IMR-90 (cell line): ENCODE measurements around the gene AP4B1. TPM values are rescaled to one million over a fixed set of nuclear protein-coding genes. Genes with fewer than 3 reads are reported as not detected.

Experiments
- ATAC-seq: fragments of 200-7000 bp; cut with Tn5 transposase; 2 replicates; pipeline ENCODE4 v1.9.1; 2020; ENCODE audit warnings: low read depth, mild to moderate bottlenecking, moderate library complexity
- BruUV-seq: library from RNA; stranded (reverse); fragments of 400-500 nt; replicated peaks from 2 replicates; lab custom pipeline; 2021; lab: Mats Ljungman, UMichigan
- CTCF ChIA-PET: fragments of 300-600 bp; formaldehyde crosslinking; extraction: SDS; loops from one replicate; lab custom pipeline; 2021; ENCODE audit warnings: antibody characterized with exemption; lab: Yijun Ruan, JAX
- POLR2A ChIA-PET: fragments of 300-600 bp; sonication (Branson Sonifier 250); formaldehyde crosslinking; loops from one replicate; lab custom pipeline; 2022; ENCODE audit warnings: antibody characterized with exemption; ENCODE audit not compliant: unreplicated experiment; lab: Charles Lee
- DNase-seq: peaks from one replicate; pipeline ENCODE4 v3.0.0; 2013
- H2AFZ ChIP-seq: replicated peaks from 2 replicates; pipeline ENCODE3; 2013; ENCODE audit warnings: low read length, mild to moderate bottlenecking; ENCODE audit not compliant: poor library complexity
- H2AK5ac ChIP-seq: 2 replicates; pipeline ENCODE4 v1.6.1; 2013; ENCODE audit warnings: low read depth, low read length, inconsistent platforms
- H2AK9ac ChIP-seq: replicated peaks from 2 replicates; pipeline ENCODE3; 2013; ENCODE audit warnings: mild to moderate bottlenecking, low read depth, low read length, moderate library complexity; ENCODE audit not compliant: poor library complexity
- H2BK120ac ChIP-seq: 2 replicates; pipeline ENCODE4 v1.6.1; 2013; ENCODE audit warnings: low read depth, low read length, inconsistent platforms
- H2BK15ac ChIP-seq: 3 replicates; pipeline ENCODE4 v1.6.1; 2013; ENCODE audit warnings: low read depth, low read length, inconsistent platforms
- H2BK20ac ChIP-seq: 2 replicates; pipeline ENCODE4 v1.6.1; 2013; ENCODE audit warnings: low read depth, mild to moderate bottlenecking, inconsistent platforms, low read length, moderate library complexity
- H2BK5ac ChIP-seq: 2 replicates; pipeline ENCODE4 v1.6.1; 2013; ENCODE audit warnings: mild to moderate bottlenecking, low read depth, low read length, inconsistent platforms; ENCODE audit not compliant: poor library complexity, severe bottlenecking
- H3K14ac ChIP-seq: replicated peaks from 2 replicates; pipeline ENCODE4 v1.6.1; 2013; ENCODE audit warnings: low read depth, low read length, inconsistent platforms
- H3K18ac ChIP-seq: 2 replicates; pipeline ENCODE4 v1.6.1; 2013; ENCODE audit warnings: low read depth, low read length, control low read depth
- H3K23ac ChIP-seq: 2 replicates; pipeline ENCODE4 v1.6.1; 2013; ENCODE audit warnings: low read depth, low read length, inconsistent platforms
- H3K27ac ChIP-seq: 2 replicates; pipeline ENCODE4 v1.5.1; 2013; ENCODE audit warnings: mild to moderate bottlenecking, control low read depth, low read length; ENCODE audit not compliant: insufficient read depth
- H3K27me3 ChIP-seq: 2 replicates; pipeline ENCODE4 v1.6.1; 2013; ENCODE audit warnings: low read length; ENCODE audit not compliant: control insufficient read depth, insufficient read depth
- H3K36me3 ChIP-seq: 2 replicates; pipeline ENCODE4 v1.6.1; 2013; ENCODE audit warnings: low read length, mixed read lengths; ENCODE audit not compliant: control insufficient read depth, insufficient read depth
- H3K4ac ChIP-seq: 2 replicates; pipeline ENCODE4 v1.6.1; 2013; ENCODE audit warnings: low read depth, low read length, inconsistent platforms
- H3K4me1 ChIP-seq: 2 replicates; pipeline ENCODE4 v1.6.1; 2013; ENCODE audit warnings: low read length, mixed read lengths; ENCODE audit not compliant: control insufficient read depth, insufficient read depth
- H3K4me2 ChIP-seq: 2 replicates; pipeline ENCODE4 v1.6.1; 2013; ENCODE audit warnings: low read depth, mild to moderate bottlenecking, control low read depth, low read length, moderate library complexity
- H3K4me3 ChIP-seq: 2 replicates; pipeline ENCODE4 v1.5.1; 2013; ENCODE audit warnings: low read depth, mild to moderate bottlenecking, control low read depth, low read length, moderate library complexity; ENCODE audit not compliant: insufficient read depth
- H3K56ac ChIP-seq: 2 replicates; pipeline ENCODE4 v1.6.1; 2013; ENCODE audit warnings: low read length, inconsistent platforms; ENCODE audit not compliant: insufficient read depth; ENCODE audit errors: extremely low read depth
- H3K79me1 ChIP-seq, 2 experiments: 2 replicates each; pipeline ENCODE4 v1.6.1; 2013; ENCODE audit warnings: low read length in 2 of 2, inconsistent platforms in 1 of 2, low read depth in 1 of 2
- H3K9ac ChIP-seq: 2 replicates; pipeline ENCODE4 v1.6.1; 2013; ENCODE audit warnings: low read depth, low read length, control low read depth
- H3K9me1 ChIP-seq: 2 replicates; pipeline ENCODE4 v1.6.1; 2013; ENCODE audit warnings: low read length, inconsistent platforms; ENCODE audit not compliant: insufficient read depth
- H3K9me3 ChIP-seq: 2 replicates; pipeline ENCODE4 v1.6.1; 2013; ENCODE audit warnings: low read length; ENCODE audit not compliant: control insufficient read depth, insufficient read depth
- H4K20me1 ChIP-seq: 2 replicates; pipeline ENCODE4 v1.6.1; 2013; ENCODE audit warnings: low read length, inconsistent platforms; ENCODE audit not compliant: insufficient read depth
- H4K5ac ChIP-seq: 2 replicates; pipeline ENCODE4 v1.6.1; 2013; ENCODE audit warnings: mild to moderate bottlenecking, low read depth, low read length, control low read depth
- H4K8ac ChIP-seq, 2 experiments: 2 replicates each; pipeline ENCODE4 v1.6.1; 2013; ENCODE audit warnings: low read depth in 2 of 2, low read length in 2 of 2, control low read depth in 1 of 2, inconsistent platforms in 1 of 2
- H4K91ac ChIP-seq: 2 replicates; pipeline ENCODE4 v1.6.1; 2013; ENCODE audit warnings: low read depth, low read length, inconsistent platforms; ENCODE audit not compliant: insufficient read depth
- CHD1 ChIP-seq: IDR thresholded peaks from 2 replicates; pipeline ENCODE4 v1.6.1; 2012; ENCODE audit warnings: low read depth, low read length, improper control_type of control experiment
- WGBS, 2 experiments: methylation state at CpG; one replicate each; pipeline versions ENCODE4 v1.1.5 to v1.1.7; 2013; ENCODE audit warnings: missing lambda C conversion rate in 2 of 2; ENCODE audit not compliant: insufficient read length in 1 of 2; ENCODE audit errors: extremely low coverage in 2 of 2; 5-methylcytosine and 5-hydroxymethylcytosine counted together
- dilution Hi-C: fragments of 300-500 bp; cut with HindIII; formaldehyde crosslinking; loops from one replicate; pipeline ENCODE4 v1.14.3; 2018; ENCODE audit warnings: low sequenced_read_pairs; ENCODE audit not compliant: unreplicated experiment
- in situ Hi-C: fragments of 300-500 bp; cut with MboI; formaldehyde crosslinking; loops from 3 replicates; pipeline ENCODE4 v1.14.3; 2019; ENCODE audit warnings: low sequenced_read_pairs, inconsistent platforms, mixed read lengths
- intact Hi-C: fragments of 100-400 bp; cut with micrococcal nuclease; formaldehyde crosslinking; loops from 2 replicates; pipeline ENCODE4 v1.10.0; 2022
- polyA plus RNA-seq, 3 experiments: library from polyadenylated mRNA; depleted of rRNA; stranded (reverse); fragments of >200 nt; gene quantifications; 2 replicates each; pipeline ENCODE4 v1.2.3, GENCODE V29; 2012; ENCODE audit warnings: low replicate concordance in 1 of 3
- total RNA-seq: library from RNA; depleted of rRNA; stranded (reverse); fragments of >200 nt; gene quantifications from 2 replicates; pipeline ENCODE4 v1.2.3, GENCODE V29; 2012

AP4B1 gene
- total and polyA plus RNA-seq, 2 of the 4 experiments (the other 2 are of a cell fraction) = 15.6 to 18.1 TPM

- POLR2A ChIA-PET = no interaction called here
- H3K9ac ChIP-seq = no peak overlapping the region
- no peak for ATAC-seq
- H2BK20ac ChIP-seq = no peak overlapping the region
- H3K79me1 ChIP-seq = peaks cover 17 to 64% of the 10 kb centered on the region in 2 experiments
- no peak overlapping the region for H3K4me3 ChIP-seq
- no peak overlapping the region for H4K91ac ChIP-seq
- no peak overlapping the region for H4K5ac ChIP-seq
- H2AFZ ChIP-seq = no peak overlapping the region
- H3K9me1 ChIP-seq = peaks cover 15% of the 10 kb centered on the region
- CTCF ChIA-PET = no interaction called here
- in situ Hi-C loops = no loop called here
- no TSS peak for BruUV-seq
- no peak overlapping the region for H3K4ac ChIP-seq
- no peak for TF ChIP-seq CHD1
- 0 out of 2 replicates have a peak overlapping the region, but pooled peaks have one; percentile 52 for H3K23ac ChIP-seq
- no peak overlapping the region for H2BK120ac ChIP-seq
- dilution Hi-C loops = no loop called here
- no peak overlapping the region for H3K14ac ChIP-seq
- no peak overlapping the region for H3K18ac ChIP-seq
- no peaks in the 10 kb centered on the region for H3K27me3 ChIP-seq
- no peak overlapping the region for H3K56ac ChIP-seq
- H3K9me3 ChIP-seq = no peaks in the 10 kb centered on the region
- no CpG with 5 or more reads among the region's 1 CpG for WGBS, 2 experiments
- peaks cover 8% of the 10 kb centered on the region for H3K36me3 ChIP-seq
- H3K4me1 ChIP-seq = peaks cover 2% of the 10 kb centered on the region; the same call in 1 of the 2 replicates
- H3K4me2 ChIP-seq = no peak overlapping the region
- H4K20me1 ChIP-seq = peaks cover 72% of the 10 kb centered on the region
- no peak for DNase-seq
- H2AK9ac ChIP-seq = no peak overlapping the region
- no peak overlapping the region for H3K27ac ChIP-seq
- H4K8ac ChIP-seq = no peak overlapping the region
- no peak overlapping the region for H2AK5ac ChIP-seq
- H2BK5ac ChIP-seq = no peak overlapping the region
- H2BK15ac ChIP-seq = no peak overlapping the region; the same call in 2 of the 3 replicates
- intact Hi-C loops = loop anchor here (10.0 kb wide), 1 partner anchor 791 kb away; no protein-coding TSS in a partner anchor
Measured at GRCh38 chr1:113935970-113936369, 31.4 kb upstream of the AP4B1 start.
